LNCAP (cell line): ENCODE data around the gene EDARADD.

Experiments
- TF ChIP-seq, protein P1 (sequence below): fragments of 450-650 bp; IDR thresholded peaks from 2 replicates; pipeline ENCODE4 v1.5.1; 2017; ENCODE audit warnings: mild to moderate bottlenecking

Gene EDARADD

DNA sequence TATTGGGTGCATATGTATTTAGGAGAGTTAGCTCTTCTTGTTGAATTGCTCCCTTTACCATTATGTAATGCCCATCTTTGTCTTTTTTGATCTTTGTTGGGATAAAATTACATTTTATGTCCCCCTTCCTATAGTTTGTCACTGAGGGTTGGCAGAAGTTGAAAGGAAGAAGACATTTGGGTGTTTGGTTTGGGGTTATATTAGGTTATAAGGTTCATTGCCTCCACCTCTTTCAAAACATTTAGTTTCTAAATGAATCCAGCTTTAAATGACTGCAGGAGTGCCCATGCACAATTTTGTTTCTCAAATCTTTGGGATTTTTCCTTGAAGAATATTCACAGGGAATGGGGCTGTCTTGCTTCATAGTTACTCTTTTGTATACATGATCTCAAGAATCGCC is 115.1 kb downstream of the EDARADD start:
- TF ChIP-seq, protein P1, sequence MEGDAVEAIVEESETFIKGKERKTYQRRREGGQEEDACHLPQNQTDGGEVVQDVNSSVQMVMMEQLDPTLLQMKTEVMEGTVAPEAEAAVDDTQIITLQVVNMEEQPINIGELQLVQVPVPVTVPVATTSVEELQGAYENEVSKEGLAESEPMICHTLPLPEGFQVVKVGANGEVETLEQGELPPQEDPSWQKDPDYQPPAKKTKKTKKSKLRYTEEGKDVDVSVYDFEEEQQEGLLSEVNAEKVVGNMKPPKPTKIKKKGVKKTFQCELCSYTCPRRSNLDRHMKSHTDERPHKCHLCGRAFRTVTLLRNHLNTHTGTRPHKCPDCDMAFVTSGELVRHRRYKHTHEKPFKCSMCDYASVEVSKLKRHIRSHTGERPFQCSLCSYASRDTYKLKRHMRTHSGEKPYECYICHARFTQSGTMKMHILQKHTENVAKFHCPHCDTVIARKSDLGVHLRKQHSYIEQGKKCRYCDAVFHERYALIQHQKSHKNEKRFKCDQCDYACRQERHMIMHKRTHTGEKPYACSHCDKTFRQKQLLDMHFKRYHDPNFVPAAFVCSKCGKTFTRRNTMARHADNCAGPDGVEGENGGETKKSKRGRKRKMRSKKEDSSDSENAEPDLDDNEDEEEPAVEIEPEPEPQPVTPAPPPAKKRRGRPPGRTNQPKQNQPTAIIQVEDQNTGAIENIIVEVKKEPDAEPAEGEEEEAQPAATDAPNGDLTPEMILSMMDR: no peak

DNA sequence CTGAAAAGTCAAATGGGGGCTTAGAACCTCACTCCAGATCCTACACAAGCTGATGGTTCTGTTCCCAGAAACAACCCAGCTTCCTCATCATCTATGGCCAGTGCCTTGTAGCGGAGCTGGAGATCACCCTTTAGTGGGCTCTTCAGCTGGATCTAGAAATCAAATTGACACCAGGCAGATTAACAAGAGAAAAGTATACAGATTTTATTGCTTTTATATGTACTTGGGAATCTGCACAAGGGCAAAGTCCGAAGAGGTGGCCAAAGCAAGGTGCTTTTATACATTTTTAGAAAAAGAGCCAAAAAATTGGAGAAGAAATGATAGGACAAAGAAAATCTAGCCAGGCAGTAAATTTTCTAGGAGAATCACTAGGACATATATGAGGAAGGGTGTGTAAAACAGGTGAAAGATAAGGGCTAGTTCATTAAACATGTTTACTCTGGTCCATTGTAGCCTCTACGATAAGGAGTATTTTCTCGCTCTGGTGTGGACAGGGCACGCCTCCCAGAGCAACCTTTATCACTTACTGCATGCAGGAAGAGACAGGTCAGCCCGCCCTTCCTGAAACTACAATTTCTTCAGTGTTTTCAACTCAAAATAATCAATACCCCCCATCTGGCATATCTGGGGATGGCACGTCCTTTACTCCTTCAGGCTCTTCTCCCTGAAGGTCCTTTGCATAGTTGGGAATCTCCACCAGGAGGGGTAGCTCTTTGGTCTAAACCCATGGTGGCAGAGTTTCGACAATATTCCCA is 115.7 kb downstream of the EDARADD start:
- TF ChIP-seq, protein P1: no peak

DNA sequence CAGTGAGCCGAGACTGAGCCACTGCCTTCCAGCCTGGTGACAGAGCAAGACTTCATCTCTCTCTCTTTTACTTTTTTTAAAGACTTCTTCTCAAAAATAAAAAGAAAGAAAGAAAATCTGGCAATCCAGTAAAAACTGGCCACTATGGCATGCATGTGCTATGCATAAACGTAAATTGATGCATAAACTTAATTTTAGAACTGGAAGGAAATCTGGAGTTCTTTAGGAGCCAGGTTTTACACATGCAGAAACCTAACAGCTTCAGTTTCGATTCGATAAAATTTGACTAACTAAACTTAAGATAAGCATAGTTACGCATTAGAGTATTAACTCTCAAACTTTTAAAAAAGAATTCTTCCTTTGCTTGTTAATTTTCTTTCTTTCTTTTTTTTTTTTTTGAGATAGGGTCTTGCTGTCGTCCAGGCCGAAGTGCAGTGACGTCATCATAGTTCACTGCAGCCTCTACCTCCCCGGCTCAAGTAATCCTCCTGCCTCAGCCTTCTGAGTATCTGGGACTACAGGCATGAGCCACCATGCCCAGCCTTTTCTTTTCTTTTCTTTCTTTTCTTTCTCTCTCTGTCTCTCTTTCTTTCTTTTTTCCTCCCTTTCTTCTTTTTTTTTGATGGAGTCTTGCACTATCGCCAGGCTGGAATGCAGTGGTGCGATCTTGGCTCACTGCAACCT is 117.8 kb downstream of the EDARADD start:
- TF ChIP-seq, protein P1: no peak

DNA sequence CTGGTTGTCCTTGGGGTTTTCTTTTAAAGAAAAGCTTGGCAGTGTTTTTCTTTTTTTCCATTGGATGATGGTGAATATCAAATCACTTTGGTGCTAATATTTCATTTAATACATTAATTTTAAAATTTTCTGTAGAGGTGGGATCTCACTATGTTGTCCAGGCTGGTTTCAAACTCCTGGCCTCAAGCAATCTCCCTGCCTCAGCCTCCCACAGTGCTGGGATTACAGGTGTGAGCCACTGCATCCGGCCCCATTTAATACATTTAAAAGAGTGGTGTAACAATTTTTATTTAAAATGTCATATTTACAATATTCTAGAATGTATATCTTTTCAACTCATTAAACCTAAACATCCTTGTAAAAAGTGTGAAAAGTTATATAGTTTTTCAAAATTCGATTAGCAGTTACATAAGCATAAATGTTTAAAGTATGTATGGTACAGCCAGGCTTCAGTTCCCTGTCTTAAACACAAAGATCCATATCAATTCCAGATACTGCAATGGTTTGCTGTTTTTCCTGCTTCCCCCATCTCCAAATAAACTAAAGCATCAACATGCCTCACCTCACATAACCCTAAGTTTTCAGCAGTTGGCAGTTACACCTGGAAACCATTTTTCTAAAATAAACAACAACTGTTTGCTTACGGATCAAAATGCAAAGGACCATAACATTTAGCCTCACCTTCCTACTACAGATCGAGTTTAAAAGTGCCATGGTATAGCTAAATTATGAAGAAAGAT is 120.8 kb downstream of the EDARADD start:
- TF ChIP-seq, protein P1: no peak

DNA sequence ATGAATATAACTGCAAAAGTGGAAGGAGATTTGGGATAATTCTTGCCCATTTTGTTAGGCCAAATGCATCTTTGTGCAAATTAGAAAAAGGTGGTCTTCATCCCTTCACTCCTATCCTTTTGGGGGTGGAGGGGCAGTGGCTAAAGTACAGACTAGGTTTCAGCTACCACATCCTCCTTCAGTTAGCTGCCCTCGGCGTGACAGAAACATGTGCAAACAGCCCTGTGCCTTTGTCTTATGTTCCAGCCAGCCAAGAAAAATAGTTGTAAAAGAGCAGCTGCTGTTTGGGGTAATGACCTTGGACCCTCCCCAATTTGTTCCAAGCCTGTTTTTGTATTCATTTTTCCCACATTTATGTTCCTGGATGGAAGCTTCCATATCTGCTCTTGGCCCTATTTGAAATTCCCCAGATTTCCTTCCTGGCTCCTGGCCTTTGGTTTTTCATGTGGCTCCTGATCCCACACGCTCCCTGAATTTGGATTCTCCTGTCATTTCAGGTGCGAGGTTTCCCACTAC is 121.4 kb downstream of the EDARADD start:
- TF ChIP-seq, protein P1: no peak

DNA sequence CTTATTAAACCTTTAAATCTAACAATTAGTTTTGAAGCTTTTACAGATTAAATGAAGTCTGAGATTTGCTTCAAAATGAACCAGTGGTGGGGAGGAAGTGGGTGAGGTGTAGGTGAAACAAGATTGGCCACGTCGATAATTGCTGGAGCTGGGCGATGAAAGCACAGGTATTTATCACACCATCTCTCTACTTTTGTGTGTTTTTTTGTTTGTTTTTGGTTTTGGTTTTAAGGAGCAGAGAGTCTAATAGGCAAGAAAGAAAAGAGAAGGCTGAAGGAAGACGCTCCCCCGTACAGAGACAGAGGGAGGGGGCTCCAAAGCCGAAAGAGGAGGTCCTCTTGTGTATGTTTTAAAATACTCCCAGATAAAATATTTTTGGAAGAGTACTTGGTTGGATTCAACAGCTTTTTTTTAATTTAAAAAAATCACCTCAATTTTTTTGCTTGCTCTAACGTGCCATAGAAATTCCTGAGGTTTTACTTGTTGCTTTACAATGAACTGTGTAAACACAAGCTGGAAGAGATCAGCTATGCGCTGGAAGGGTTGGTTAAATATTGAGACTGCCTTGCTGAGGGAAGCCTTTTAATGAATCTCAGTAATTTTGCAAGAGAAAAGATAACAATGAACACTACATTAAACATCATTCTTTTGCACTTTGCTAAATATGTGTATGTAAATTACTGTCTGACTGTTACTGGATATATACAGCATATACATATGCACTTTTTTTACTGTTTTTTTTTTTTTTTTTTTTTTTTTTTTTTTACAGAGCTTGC is 123.0 kb downstream of the EDARADD start:
- TF ChIP-seq, protein P1: no peak

DNA sequence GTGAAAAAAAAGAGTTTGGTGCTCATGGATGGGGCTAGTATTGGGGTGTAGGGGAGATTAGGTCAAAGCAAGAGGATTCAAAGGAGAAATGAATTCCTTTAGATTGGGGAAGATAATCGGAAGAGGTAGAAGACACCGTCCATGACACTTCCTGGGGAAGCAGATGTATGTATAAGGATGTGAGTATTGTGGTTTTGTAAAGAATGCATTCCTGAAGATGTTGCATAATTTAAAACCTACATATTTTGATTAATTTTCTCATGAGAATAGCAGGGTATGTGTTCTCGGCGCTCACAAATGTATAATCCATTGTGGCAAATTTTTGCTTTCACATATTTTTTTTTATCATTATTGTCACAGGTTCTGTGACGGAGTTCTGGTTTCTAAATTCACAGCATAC is 124.2 kb downstream of the EDARADD start:
- TF ChIP-seq, protein P1: no peak
